Measurements from ENCODE around the gene MGMT.

Gene MGMT

GRCh38 chr10:129455625-129456024 lies 11.4 kb upstream of the MGMT start:
- DNase-seq, result no peak

- DNase-seq, result no peak
Observed at GRCh38 chr10:129459762-129460539, 7.1 kb upstream of the MGMT start.

- no peak for DNase-seq
Observed at GRCh38 chr10:129462257-129462795, 4.7 kb upstream of the MGMT start.

- no peak for DNase-seq
Observed at GRCh38 chr10:129464251-129464650, 2.8 kb upstream of the MGMT start.

GRCh38 chr10:129465796-129466702 lies 992 bp upstream of the MGMT start:
- no peak for DNase-seq

GRCh38 chr10:129467359-129468064 lies 471 bp downstream of the MGMT start:
- DNase-seq, result peak; percentile 2

- DNase-seq, result no peak
Observed at GRCh38 chr10:129468187-129468586, 1.1 kb downstream of the MGMT start.

GRCh38 chr10:129470103-129470851 lies 3.2 kb downstream of the MGMT start:
- DNase-seq, result no peak

- DNase-seq, result no peak
Observed at GRCh38 chr10:129471447-129472175, 4.6 kb downstream of the MGMT start.

GRCh38 chr10:129472696-129473555 lies 5.9 kb downstream of the MGMT start:
- DNase-seq, result no peak

- no peak for DNase-seq
Observed at GRCh38 chr10:129474642-129475041, 7.6 kb downstream of the MGMT start.

- DNase-seq, result no peak
Observed at GRCh38 chr10:129476431-129476830, 9.4 kb downstream of the MGMT start.

GRCh38 chr10:129477051-129477450 lies 10.0 kb downstream of the MGMT start:
- no peak for DNase-seq

GRCh38 chr10:129481641-129482040 lies 14.6 kb downstream of the MGMT start:
- no peak for DNase-seq

GRCh38 chr10:129483430-129484010 lies 16.5 kb downstream of the MGMT start:
- DNase-seq, result no peak

- no peak for DNase-seq
Observed at GRCh38 chr10:129486805-129487204, 19.8 kb downstream of the MGMT start.

- peak; percentile 6 for DNase-seq
Observed at GRCh38 chr10:129491123-129491734, 24.2 kb downstream of the MGMT start.

- no peak for DNase-seq
Observed at GRCh38 chr10:129494176-129494575, 27.1 kb downstream of the MGMT start.

- DNase-seq, result peak; percentile 3
Observed at GRCh38 chr10:129494740-129495139, 27.7 kb downstream of the MGMT start.

Data from fibroblast of skin of back (primary cell).